ENCODE data around the gene SPDEF.

SPDEF gene

GRCh38 chr6:34583461-34583860 lies 27.3 kb upstream of the SPDEF start:
- DNase-seq: no peak

- DNase-seq: no peak
Measured at GRCh38 chr6:34581561-34581920, 25.4 kb upstream of the SPDEF start.

DNA sequence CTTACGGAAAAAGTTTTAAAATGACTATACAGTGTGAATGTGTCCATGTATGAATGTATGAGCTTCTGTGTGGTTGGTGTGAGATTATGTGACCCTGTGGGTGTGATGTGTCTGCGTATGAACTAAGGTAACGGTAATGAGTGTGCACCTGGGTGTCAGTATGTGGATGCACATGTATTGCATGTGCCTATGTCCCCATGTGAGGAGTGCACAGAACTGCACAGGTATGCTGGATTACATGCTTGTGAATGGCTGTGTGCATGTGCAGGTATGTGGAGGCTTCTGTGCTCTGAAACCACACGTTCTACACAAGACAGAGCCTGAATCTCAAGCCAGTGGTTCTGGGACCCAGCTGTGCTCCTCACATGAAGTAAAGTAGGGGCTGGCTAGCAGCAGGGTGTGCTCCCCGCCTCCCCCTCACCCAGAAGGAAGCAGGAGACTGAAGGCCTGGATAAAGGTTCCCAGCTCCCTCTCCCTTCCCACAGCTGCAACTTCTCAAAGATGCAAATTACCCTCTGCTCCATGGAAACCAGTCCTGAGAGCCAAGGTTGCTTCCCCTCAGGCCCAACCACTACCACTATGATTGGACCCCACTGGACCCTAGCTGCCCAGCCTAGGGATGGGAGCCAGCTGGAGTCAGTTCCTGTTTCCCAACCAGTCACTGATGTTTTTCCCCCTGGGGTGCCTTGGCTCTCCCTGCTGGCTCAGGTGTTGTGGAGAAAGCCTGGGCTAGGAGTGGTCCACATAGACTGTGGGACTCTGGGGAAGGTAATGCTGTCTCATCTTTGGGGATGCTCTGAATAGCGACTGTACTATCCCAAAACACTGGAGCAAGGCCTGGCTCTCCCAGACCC lies 24.8 kb upstream of the SPDEF start:
- DNase-seq: no peak

- DNase-seq: no peak
Measured at GRCh38 chr6:34578445-34579262, 22.5 kb upstream of the SPDEF start.

DNA sequence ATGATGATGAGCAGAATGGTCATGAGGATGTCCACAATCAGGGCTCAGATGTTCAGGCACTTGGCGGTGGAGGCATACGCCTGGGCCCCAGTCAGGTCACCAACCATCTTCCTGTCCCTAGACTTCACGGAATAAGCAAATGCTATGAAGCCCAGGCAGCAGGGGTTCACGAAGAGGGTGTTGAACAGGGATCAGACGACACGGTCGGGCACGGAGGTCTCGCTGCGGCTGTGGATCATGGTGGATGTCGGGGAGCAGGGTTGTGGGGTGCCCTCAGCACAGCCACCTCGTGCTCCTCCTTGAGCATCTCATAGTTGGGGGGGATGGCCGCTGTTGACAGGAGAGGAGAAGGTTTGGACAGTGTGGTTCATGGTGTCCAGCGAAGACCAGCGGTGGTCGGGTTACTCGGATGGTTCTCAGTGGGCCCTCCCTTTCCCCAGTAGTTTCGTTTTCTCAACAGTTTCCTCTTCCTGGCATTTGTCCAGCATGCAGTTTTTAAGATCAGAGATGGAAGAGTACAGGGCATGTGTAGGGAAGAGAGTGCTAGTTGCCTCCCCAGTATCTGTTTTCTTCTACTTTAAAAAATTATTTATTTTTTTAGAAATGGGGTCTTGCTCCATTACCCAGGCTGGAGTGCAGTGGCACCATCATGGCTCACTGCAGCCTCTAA lies 20.3 kb upstream of the SPDEF start:
- DNase-seq: no peak

- no peak for DNase-seq
Measured at GRCh38 chr6:34575326-34575725, 19.2 kb upstream of the SPDEF start.

GRCh38 chr6:34574647-34575293 lies 18.6 kb upstream of the SPDEF start:
- DNase-seq: no peak

- no peak for DNase-seq
Measured at GRCh38 chr6:34573567-34574183, 17.5 kb upstream of the SPDEF start.

GRCh38 chr6:34572585-34572984 lies 16.5 kb upstream of the SPDEF start:
- DNase-seq: no peak

DNA sequence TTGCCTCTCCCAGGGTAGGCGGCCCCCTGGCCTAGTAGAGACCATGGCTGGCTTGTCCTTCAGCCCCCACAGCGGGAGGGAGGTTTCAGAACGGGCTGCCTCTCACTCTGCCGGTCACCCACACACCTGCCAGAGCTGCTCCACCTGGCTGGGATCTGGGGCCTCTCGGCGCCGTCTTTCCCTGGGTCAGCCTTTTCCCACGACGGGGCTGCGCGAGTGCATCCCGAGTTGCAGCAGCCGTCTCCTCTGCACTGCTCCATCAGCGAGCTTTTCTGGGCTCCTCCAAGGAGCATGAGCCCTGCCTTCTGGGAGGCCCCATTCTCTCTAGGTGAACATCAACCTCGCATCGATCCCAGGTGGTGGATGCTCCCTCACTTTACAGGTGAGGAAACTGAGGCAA lies 15.9 kb upstream of the SPDEF start:
- no peak for DNase-seq

GRCh38 chr6:34571388-34571787 lies 15.3 kb upstream of the SPDEF start:
- no peak for DNase-seq

GRCh38 chr6:34570066-34570833 lies 14.1 kb upstream of the SPDEF start:
- DNase-seq: no peak

DNA sequence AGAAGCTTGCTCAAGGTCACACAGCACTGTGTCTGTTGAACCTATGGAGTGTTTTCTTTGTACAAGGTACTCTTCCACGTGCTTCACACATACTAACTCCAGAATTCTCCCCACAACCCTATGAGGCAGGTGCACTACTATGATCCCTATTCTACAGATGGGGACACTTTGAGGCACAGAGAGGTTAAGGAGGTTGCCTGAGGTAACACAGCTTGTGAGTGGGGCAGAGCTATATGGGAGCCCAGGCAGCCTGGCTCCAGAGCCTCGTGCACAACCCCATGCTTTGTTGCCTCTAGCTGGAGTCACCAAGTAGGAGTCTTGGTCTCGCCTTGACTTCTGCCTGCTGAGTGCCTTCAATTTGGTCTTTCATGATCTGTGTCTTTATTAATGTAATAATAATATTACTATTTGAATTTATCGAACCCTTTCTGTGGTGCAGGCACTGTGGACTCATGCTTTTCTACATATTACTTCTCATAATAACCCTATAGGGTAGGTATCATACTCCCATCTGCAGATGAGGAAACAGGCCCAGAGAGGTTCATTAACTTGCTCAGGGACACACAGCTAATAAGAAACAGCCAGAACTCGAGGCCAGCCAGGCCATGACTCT lies 13.3 kb upstream of the SPDEF start:
- no peak for DNase-seq

DNA sequence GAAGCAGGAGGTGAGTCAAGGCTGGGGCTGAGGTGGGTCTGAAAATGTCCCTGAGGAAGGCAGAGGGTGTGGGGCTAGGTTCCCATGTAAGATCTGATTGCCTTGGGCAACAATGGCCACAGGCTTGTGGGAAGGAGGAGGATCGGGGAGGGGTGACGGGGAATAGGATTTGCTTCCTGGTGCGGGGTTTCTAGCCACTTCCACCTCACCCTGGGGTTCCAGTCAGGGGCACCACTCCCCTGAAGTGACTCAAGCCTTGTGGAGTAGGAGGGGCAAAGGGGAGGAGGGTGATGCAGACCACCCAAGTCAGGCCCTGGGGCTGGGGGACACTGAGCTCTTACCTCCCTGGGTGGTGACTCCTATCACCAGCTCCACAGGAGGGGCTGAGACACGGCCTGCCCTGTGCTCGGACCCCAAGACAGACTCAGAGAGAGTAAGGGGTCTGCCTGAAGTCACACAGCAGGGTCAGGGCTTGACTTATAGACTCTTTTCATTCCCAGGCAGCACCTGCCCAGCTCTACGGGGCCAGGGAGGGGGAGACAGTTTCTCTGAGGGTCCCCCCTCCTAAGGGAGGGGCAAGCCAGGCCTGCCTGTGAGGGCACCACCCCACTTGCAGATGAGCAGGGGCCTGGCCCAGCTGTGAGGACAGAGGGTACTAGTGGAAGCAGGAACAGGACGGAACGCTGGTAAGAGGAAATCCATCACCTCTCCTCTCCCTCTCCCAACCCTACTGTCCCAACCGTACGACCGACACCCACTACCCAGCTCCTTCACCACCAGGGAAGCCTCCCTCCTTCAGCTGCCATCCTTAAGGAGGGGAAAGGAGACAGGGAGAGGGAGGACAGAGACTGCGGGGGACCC lies 12.4 kb upstream of the SPDEF start:
- DNase-seq: no peak

GRCh38 chr6:34566830-34567546 lies 10.9 kb upstream of the SPDEF start:
- DNase-seq: no peak

GRCh38 chr6:34565722-34566137 lies 9.6 kb upstream of the SPDEF start:
- no peak for DNase-seq

DNA sequence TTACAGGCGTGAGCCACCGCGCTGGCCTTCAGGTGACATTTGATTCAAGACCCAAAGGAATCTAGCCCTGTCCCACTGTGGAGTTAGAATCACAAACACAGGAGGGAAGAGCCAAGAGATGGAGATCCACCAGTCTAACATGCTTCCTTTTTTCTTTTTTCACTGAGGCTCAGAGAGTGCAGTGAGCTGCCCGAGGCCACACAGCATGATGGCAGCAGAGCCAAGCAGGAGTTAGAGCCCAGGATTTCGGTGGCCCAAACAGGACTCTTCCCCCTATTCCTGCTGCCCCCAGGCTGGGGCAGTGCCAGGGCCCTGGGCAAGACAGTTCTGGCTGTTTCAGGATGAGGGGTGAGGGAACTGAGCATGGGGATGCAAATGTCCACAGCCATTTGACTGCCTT lies 8.1 kb upstream of the SPDEF start:
- no peak for DNase-seq

- DNase-seq: no peak
Measured at GRCh38 chr6:34563513-34563870, 7.4 kb upstream of the SPDEF start.

DNA sequence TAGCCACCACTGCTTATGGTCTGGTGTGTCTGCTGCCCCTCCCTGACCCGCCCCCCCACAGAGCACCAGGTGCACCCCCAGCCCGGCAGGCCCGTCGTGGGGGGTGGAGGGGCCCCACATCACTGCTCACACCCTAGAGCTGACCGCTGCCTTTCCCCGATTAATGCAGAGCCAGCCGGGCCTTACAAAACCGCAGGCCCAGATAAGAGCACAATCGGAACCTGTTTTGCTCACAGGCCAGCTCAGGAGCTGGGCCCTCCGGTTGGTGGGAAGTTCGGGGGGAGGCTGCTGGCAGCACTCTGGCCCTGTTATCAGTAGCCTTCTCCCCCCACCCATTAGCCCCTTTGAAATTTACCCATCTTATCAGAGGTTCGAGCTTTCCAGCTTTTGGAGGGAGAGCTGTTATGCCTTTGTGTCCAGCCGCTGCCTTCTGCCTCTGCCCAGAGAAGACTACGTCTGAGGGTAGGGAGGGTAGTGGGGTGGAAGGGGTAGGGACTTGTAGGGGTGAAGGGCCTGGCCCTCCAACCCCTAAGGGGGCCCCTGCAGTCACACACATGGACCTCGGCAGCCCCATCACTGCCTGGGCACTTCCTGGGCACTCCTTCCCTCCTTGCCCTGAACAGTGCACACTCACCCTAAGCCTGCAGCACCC lies 6.9 kb upstream of the SPDEF start:
- DNase-seq: no peak

All from NCI-H1092 (cell line).